Small intestine (tissue), 7 donors: ENCODE results near the gene PRKAR1B. TPM values are rescaled to one million over a fixed set of nuclear protein-coding genes. Genes with fewer than 3 reads are reported as not detected.

ENCODE experiments used
- DNase-seq, 2 donors: peaks; one replicate each; pipeline versions ENCODE4 v3.0.0 to v3.0.0-alpha.2; 2013
- FAIRE-seq: peaks from 2 replicates; lab custom pipeline; 2012; peaks lifted over from hg19 to GRCh38; lab: Jason Lieb, UNC
- H3K27ac ChIP-seq, 3 donors: one replicate each; pipeline ENCODE4 v1.5.1; 2013; ENCODE audit warnings: low read length in 2 of 3, mild to moderate bottlenecking in 2 of 3, control low read depth in 1 of 3, inconsistent platforms in 1 of 3, low read depth in 1 of 3, moderate library complexity in 1 of 3
- H3K27me3 ChIP-seq, 3 donors: one replicate each; pipeline ENCODE4 v1.6.1; 2013; ENCODE audit warnings: low read length in 3 of 3, inconsistent platforms in 1 of 3; ENCODE audit not compliant: control insufficient read depth in 3 of 3, insufficient read depth in 3 of 3
- H3K36me3 ChIP-seq, 3 donors: one replicate each; pipeline ENCODE4 v1.6.1; 2013; ENCODE audit warnings: low read length in 3 of 3, inconsistent platforms in 1 of 3, low read depth in 1 of 3, mild to moderate bottlenecking in 1 of 3, moderate library complexity in 1 of 3; ENCODE audit not compliant: control insufficient read depth in 3 of 3, insufficient read depth in 2 of 3
- H3K4me1 ChIP-seq, 3 donors: one replicate each; pipeline ENCODE4 v1.6.1; 2013; ENCODE audit warnings: low read length in 2 of 3, inconsistent platforms in 1 of 3, low read depth in 1 of 3, mild to moderate bottlenecking in 1 of 3, moderate library complexity in 1 of 3; ENCODE audit not compliant: control insufficient read depth in 3 of 3, insufficient read depth in 2 of 3
- H3K4me3 ChIP-seq, 3 donors: one replicate each; pipeline ENCODE4 v1.5.1; 2013; ENCODE audit warnings: low read length in 3 of 3, control low read depth in 1 of 3, inconsistent platforms in 1 of 3, low read depth in 1 of 3, mild to moderate bottlenecking in 1 of 3, moderate library complexity in 1 of 3
- H3K9me3 ChIP-seq, 2 donors: one replicate each; pipeline ENCODE4 v1.6.1; 2013; ENCODE audit warnings: low read depth in 1 of 2, low read length in 1 of 2; ENCODE audit not compliant: control insufficient read depth in 2 of 2, insufficient read depth in 1 of 2
- WGBS, 3 donors: extraction: QIAGEN DNeasy Blood & Tissue Kit; methylation state at CpG; one replicate each; pipeline ENCODE4 v1.1.7; 2013; 5-methylcytosine and 5-hydroxymethylcytosine counted together
- polyA plus RNA-seq, 4 donors: library from polyadenylated mRNA; stranded (reverse) in 3 of 4; unstranded in 1 of 4; fragments of 200-250 nt in 3 of 4; fragments of 120-200 nt in 1 of 4; gene quantifications; one replicate each; pipeline versions ENCODE4 v1.2.1 to v1.2.3, GENCODE V29; 2013
- donor health status: healthy with polysubstance abuse.
- donor health status: control.
- donor health status: control.
- donor health status: Bipolar disorder and iron deficiency.
- donor health status: healthy.

The PRKAR1B gene
- polyA plus RNA-seq, 4 donors = 9.5 to 32.3 (median 18.6) TPM

GRCh38 chr7:633381-634018, 93.6 kb downstream of the PRKAR1B start:
- WGBS, 3 donors = 94 to 96% (median 94%) methylated on average over 12 of the region's 12 CpGs
- H3K36me3 ChIP-seq = peaks cover 0 to 55% (median 0%) of the 10 kb centered on the region in 3 donors
- H3K27ac ChIP-seq = no peak overlapping the region
- H3K4me1 ChIP-seq = no peaks in the 10 kb centered on the region
- no peaks in the 10 kb centered on the region for H3K27me3 ChIP-seq
- DNase-seq (no peak), FAIRE-seq (no peak)
- no peaks in the 10 kb centered on the region for H3K9me3 ChIP-seq
- H3K4me3 ChIP-seq = no peak overlapping the region

DNA sequence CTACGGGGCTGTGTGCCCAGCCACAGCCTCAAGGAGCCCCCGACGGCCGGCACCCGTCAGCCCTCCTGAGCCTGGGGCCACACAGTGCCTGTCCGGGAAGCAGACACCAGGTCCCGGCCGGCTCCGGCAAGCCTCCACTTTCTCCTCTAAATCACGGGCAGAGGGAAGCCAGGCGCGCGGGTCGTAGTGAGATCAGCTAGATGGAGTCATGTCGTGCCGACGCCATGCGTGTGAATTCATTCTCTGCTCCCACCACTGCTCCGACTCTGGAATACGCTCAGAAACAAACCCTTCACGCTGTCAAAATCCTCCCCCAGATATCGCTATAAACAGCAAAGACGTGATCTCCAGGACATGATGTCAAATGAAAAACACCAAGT, 94.3 kb downstream of the PRKAR1B start:
- Histone ChIP-seq H3K27me3 (no peaks in the 10 kb centered on the region), H3K4me1 (no peaks in the 10 kb centered on the region), H3K4me3 (no peak overlapping the region), H3K36me3 (peaks cover 0 to 54% (median 0%) of the 10 kb centered on the region in 3 donors), H3K9me3 (no peaks in the 10 kb centered on the region), H3K27ac (no peak overlapping the region)
- WGBS, 3 donors = 92 to 96% (median 95%) methylated on average over 23 of the region's 23 CpGs
- FAIRE-seq = no peak
- no peak for DNase-seq

DNA sequence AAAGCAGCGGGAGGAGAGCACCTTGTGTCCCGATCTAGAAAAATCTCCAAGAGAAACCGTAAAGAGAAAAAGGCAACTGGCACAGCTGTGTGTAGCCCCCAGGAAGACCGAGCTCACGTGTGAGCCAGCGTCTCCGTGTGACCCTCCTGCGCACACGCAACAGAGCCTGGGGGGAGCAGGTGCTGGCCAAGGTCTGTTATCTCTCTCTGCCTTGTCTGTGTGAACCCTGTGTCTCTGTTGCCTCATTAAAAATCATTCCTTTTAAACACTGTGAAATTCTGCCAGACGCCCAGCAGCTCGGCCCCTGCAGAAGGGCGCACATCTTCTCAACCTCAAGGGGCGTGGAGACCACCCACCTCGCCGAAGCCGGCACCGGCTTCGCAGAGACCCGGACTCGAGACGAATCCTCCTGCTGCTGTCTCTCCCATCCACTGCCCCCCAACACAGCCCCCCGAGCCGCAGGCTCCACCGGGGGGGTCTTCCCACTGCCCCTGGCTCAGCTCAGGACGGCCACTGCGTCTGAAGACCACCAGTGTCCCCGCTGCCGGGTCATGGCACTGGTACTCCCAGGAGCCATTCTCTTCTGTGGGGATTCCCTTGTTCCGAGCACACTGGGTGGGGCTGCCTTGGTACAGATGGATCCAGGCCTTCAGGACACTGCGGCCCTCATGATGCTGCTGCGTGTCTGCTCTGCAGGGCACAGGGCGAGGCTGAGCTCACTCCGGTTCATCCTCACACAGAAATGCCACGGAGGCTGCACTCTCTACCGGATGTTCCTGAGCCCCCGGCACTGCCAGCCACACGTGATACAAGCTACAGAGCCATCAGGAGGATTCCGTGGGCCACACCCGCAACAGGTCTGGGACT, 94.9 kb downstream of the PRKAR1B start:
- WGBS, 3 donors = 91 to 95% (median 94%) methylated on average over 33 to 39 of the region's 39 CpGs
- Histone ChIP-seq H3K9me3 (no peaks in the 10 kb centered on the region), H3K36me3 (peaks cover 0 to 58% (median 0%) of the 10 kb centered on the region in 3 donors), H3K27ac (no peak overlapping the region), H3K27me3 (no peaks in the 10 kb centered on the region), H3K4me3 (no peak overlapping the region), H3K4me1 (no peaks in the 10 kb centered on the region)
- DNase-seq = no peak
- no peak for FAIRE-seq

DNA sequence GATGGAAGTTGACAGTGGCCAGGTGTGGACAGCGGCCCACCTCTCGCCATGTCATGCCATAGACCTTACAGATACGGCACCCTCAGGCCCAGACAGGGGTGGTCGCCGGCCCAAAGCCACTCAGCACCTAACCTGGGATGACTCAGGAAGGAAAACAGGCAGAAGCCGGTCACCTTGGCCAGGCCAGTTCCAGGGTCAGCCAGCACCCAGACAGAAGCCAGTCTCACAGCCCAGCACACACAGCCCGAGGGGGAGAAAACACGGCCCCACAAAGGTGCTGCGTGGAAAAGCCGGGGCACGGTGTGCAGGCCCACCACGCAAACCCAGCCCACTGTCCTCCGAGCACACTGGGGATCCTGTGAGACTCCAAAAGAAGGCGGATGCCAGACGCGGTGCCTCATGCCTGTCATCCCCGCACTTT, 95.8 kb downstream of the PRKAR1B start:
- Histone ChIP-seq H3K36me3 (peaks cover 0 to 54% (median 0%) of the 10 kb centered on the region in 3 donors), H3K4me3 (no peak overlapping the region), H3K27ac (no peak overlapping the region), H3K9me3 (no peaks in the 10 kb centered on the region), H3K27me3 (no peaks in the 10 kb centered on the region), H3K4me1 (no peaks in the 10 kb centered on the region)
- DNase-seq = no peak
- 96 to 99% (median 96%) methylated on average over 17 of the region's 17 CpGs for WGBS, 3 donors
- FAIRE-seq = no peak

- FAIRE-seq (no peak), DNase-seq (no peak)
- WGBS, 3 donors = 79 to 85% (median 84%) methylated on average over 5 of the region's 5 CpGs
- no peak overlapping the region for H3K4me3 ChIP-seq
- no peak overlapping the region for H3K27ac ChIP-seq
- H3K27me3 ChIP-seq = no peaks in the 10 kb centered on the region
- H3K36me3 ChIP-seq = peaks cover 0 to 54% (median 0%) of the 10 kb centered on the region in 3 donors
- no peaks in the 10 kb centered on the region for H3K4me1 ChIP-seq
- peaks cover 0 to 3% of the 10 kb centered on the region in 2 donors for H3K9me3 ChIP-seq
These were observed 96.5 kb downstream of the PRKAR1B start for GRCh38 chr7:630539-630938.

DNA sequence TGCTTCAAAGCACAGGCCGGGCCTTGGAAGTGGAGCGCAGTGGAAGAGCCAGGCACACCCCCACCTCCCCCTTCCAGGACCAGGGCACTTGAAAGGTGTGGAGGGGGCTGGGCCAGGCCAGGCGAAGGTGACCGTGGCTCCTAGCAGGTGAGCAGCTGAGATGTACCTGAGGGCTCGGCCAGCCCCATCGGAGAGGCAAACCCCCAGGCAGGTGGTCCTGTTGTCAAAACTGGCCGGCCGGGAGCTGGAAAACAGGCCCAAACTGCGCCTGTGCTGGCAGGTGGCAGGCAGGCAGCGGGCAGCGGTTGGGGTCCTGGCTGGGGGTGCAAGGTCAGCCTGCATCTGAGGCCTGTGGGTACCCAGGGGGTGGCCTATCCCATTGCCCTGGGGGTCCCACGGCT, 97.0 kb downstream of the PRKAR1B start:
- DNase-seq (no peak), FAIRE-seq (no peak)
- Histone ChIP-seq H3K9me3 (peaks cover 0 to 5% of the 10 kb centered on the region in 2 donors), H3K36me3 (peaks cover 0 to 49% (median 0%) of the 10 kb centered on the region in 3 donors), H3K27ac (no peak overlapping the region), H3K27me3 (no peaks in the 10 kb centered on the region), H3K4me3 (no peak overlapping the region), H3K4me1 (no peaks in the 10 kb centered on the region)
- 95 to 97% (median 97%) methylated on average over 12 of the region's 12 CpGs for WGBS, 3 donors

DNA sequence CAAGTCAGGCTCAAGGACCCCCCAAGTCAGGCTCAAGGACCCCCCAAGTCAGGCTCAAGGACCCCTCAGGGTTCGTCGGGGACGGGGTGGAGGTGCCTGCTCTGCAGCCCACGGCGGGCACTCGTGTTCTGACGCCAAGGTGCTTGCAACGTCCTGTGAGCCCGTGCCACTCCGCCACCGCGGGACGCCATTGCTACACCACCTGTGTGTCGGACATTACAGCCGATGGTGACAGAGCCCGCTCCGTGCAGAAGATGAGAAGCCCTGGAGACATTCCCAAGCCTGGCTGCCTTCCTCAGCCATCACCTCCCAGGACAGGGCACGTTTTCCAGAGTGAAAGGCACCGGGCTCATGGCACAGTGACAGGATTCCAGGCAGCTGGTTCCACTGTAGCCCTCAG, 98.3 kb downstream of the PRKAR1B start:
- WGBS, 3 donors = 93 to 95% (median 94%) methylated on average over 17 to 19 of the region's 19 CpGs

GRCh38 chr7:628402-628763, 98.7 kb downstream of the PRKAR1B start:
- DNase-seq (no peak), FAIRE-seq (no peak)
- H3K36me3 ChIP-seq = peaks cover 0 to 49% (median 0%) of the 10 kb centered on the region in 3 donors
- 69 to 88% (median 87%) methylated on average over 13 of the region's 13 CpGs for WGBS, 3 donors
- no peak overlapping the region for H3K4me3 ChIP-seq
- H3K9me3 ChIP-seq = peaks cover 0 to 5% of the 10 kb centered on the region in 2 donors
- H3K4me1 ChIP-seq = no peaks in the 10 kb centered on the region
- no peaks in the 10 kb centered on the region for H3K27me3 ChIP-seq
- H3K27ac ChIP-seq = no peak overlapping the region

More for the DNA sequence above, 98.3 kb downstream of the PRKAR1B start:
- H3K27me3 ChIP-seq = no peaks in the 10 kb centered on the region
- H3K4me1 ChIP-seq = no peaks in the 10 kb centered on the region
- no peak overlapping the region for H3K27ac ChIP-seq
- DNase-seq (no peak), FAIRE-seq (no peak)
- H3K36me3 ChIP-seq = peaks cover 0 to 49% (median 0%) of the 10 kb centered on the region in 3 donors
- peaks cover 0 to 5% of the 10 kb centered on the region in 2 donors for H3K9me3 ChIP-seq
- no peak overlapping the region for H3K4me3 ChIP-seq
